WTC11 (cell line): ENCODE measurements around the gene SLC35A4. TPM values are rescaled to one million over a fixed set of nuclear protein-coding genes. Genes with fewer than 3 reads are reported as not detected.

Experiments used
- AFF4 ChIP-seq: sonication (generic); formaldehyde crosslinking; IDR thresholded peaks from 2 replicates; pipeline ENCODE4 v1.8.1; 2023; ENCODE audit warnings: mild to moderate bottlenecking, missing genetic modification reagents, borderline replicate concordance
- ATF2 ChIP-seq: sonication (generic); formaldehyde crosslinking; IDR thresholded peaks from 2 replicates; pipeline ENCODE4 v1.8.1; 2022; ENCODE audit warnings: low read depth, missing genetic modification reagents, borderline replicate concordance
- ATF3 ChIP-seq: sonication (generic); formaldehyde crosslinking; conservative IDR thresholded peaks from 2 replicates; pipeline ENCODE4 v1.8.1; 2022; ENCODE audit warnings: mild to moderate bottlenecking, missing genetic modification reagents
- EMX1 ChIP-seq: fragments of 250-450 bp; sonication (Bioruptor Pico); IDR thresholded peaks from 2 replicates; pipeline ENCODE4 v1.8.0; 2021; ENCODE audit warnings: mild to moderate bottlenecking
- ETV6 ChIP-seq: sonication (generic); formaldehyde crosslinking; IDR thresholded peaks from 2 replicates; pipeline ENCODE4 v1.8.1; 2022; ENCODE audit warnings: mild to moderate bottlenecking, missing genetic modification reagents
- HMGXB4 ChIP-seq: sonication (generic); formaldehyde crosslinking; IDR thresholded peaks from 2 replicates; pipeline ENCODE4 v1.8.1; 2023; ENCODE audit warnings: mild to moderate bottlenecking, moderate library complexity, missing genetic modification reagents
- NFATC4 ChIP-seq: fragments of 250-450 bp; sonication (Bioruptor Pico); IDR thresholded peaks from 2 replicates; pipeline ENCODE4 v1.9.0; 2021; ENCODE audit warnings: mild to moderate bottlenecking
- NFYB ChIP-seq: sonication (generic); formaldehyde crosslinking; conservative IDR thresholded peaks from 2 replicates; pipeline ENCODE4 v1.8.0; 2022; ENCODE audit warnings: low read depth, missing genetic modification reagents
- PREB ChIP-seq: sonication (generic); formaldehyde crosslinking; IDR thresholded peaks from 2 replicates; pipeline ENCODE4 v1.8.1; 2022; ENCODE audit warnings: mild to moderate bottlenecking, missing genetic modification reagents, moderate library complexity, borderline replicate concordance
- TEAD4 ChIP-seq: sonication (generic); formaldehyde crosslinking; IDR thresholded peaks from 2 replicates; pipeline ENCODE4 v1.8.0; 2022; ENCODE audit warnings: mild to moderate bottlenecking, missing genetic modification reagents
- ZNF121 ChIP-seq: sonication (generic); formaldehyde crosslinking; IDR thresholded peaks from 2 replicates; pipeline ENCODE4 v1.8.0; 2023; ENCODE audit warnings: missing genetic modification reagents
- ZNF263 ChIP-seq: sonication (generic); formaldehyde crosslinking; IDR thresholded peaks from 2 replicates; pipeline ENCODE4 v1.8.1; 2022; ENCODE audit warnings: low read depth, mild to moderate bottlenecking, moderate library complexity, missing genetic modification reagents
- ZNF396 ChIP-seq: fragments of 250-450 bp; sonication (Bioruptor Pico); IDR thresholded peaks from 2 replicates; pipeline ENCODE4 v1.8.0; 2021; ENCODE audit warnings: mild to moderate bottlenecking, moderate library complexity, borderline replicate concordance
- ZNF416 ChIP-seq: fragments of 250-450 bp; sonication (Bioruptor Pico); IDR thresholded peaks from 2 replicates; pipeline ENCODE4 v1.9.0; 2021; ENCODE audit warnings: mild to moderate bottlenecking, inconsistent platforms
- microRNA-seq: library from miRNA; unstranded; fragments of <30 nt; microRNA quantifications from one replicate; pipeline ENCODE4 v1.2.0, GENCODE V29; 2022; ENCODE audit warnings: borderline number of aligned reads
- total RNA-seq: library from RNA; stranded (reverse); gene quantifications from 3 replicates; pipeline ENCODE4 v1.2.3, GENCODE V29; 2021

SLC35A4 gene
- total RNA-seq, 1 experiment from 2014 or later: 74.7 TPM

- TF ChIP-seq AFF4: no peak
- no peak for TF ChIP-seq ZNF121
- no peak for TF ChIP-seq TEAD4 (CRISPR knock-in tag)
- no peak for TF ChIP-seq NFYB (CRISPR knock-in tag)
- no peak for TF ChIP-seq EMX1 (CRISPR knock-in tag)
- TF ChIP-seq ATF3 (CRISPR knock-in tag): no peak
- TF ChIP-seq PREB (CRISPR knock-in tag): no peak
- no peak for TF ChIP-seq ETV6
- TF ChIP-seq ZNF396: no peak
- no peak for TF ChIP-seq ZNF416 (CRISPR knock-in tag)
- TF ChIP-seq ZNF263 (CRISPR knock-in tag): no peak
- TF ChIP-seq NFATC4: no peak
- no peak for TF ChIP-seq ATF2 (CRISPR knock-in tag)
- no peak for TF ChIP-seq HMGXB4 (CRISPR knock-in tag)
Observed at GRCh38 chr5:140611020-140611521, 46.4 kb downstream of the SLC35A4 start (continued).

Small RNA genes lying within 50 kb of the gene (microRNA-seq; reads per million reads assigned to microRNA genes)
- gene MIR6831: 2.4 reads per million

Other genes starting within 250 kb of the SLC35A4 start
- gene HBEGF, start 218.2 kb upstream of the SLC35A4 start, total RNA-seq: 2.2 to 4.0 TPM (median 2.5 TPM) in 3 replicates
- gene SLC4A9, start 204.6 kb upstream of the SLC35A4 start, total RNA-seq: 0.37 to 0.76 TPM (median 0.50 TPM) in 3 replicates
- gene ANKHD1, start 163.0 kb upstream of the SLC35A4 start, total RNA-seq: 89.8 to 113 TPM (median 105 TPM) in 3 replicates
- 8.4 to 9.8 TPM (median 8.8 TPM) in 3 replicates for gene EIF4EBP3, start 17.2 kb upstream of the SLC35A4 start, total RNA-seq
- gene SRA1, start 7.4 kb upstream of the SLC35A4 start, total RNA-seq: 34.5 to 37.8 TPM (median 34.6 TPM) in 3 replicates
- 23.7 to 25.9 TPM (median 25.2 TPM) in 3 replicates for gene APBB3, start 230 bp upstream of the SLC35A4 start, total RNA-seq
- 0.27 to 0.63 TPM (median 0.53 TPM) in 3 replicates for gene CD14, start 68.3 kb downstream of the SLC35A4 start, total RNA-seq
- gene TMCO6, start 74.6 kb downstream of the SLC35A4 start, total RNA-seq: 28.7 to 32.6 TPM (median 32.2 TPM) in 3 replicates
- 74.8 to 81.5 TPM (median 77.7 TPM) in 3 replicates for gene NDUFA2, start 82.8 kb downstream of the SLC35A4 start, total RNA-seq
- 58.5 to 69.2 TPM (median 64.5 TPM) in 3 replicates for gene IK, start 83.0 kb downstream of the SLC35A4 start, total RNA-seq
- 22.1 to 25.3 TPM (median 23.5 TPM) in 3 replicates for gene WDR55, start 100.1 kb downstream of the SLC35A4 start, total RNA-seq
- gene DND1, start 108.7 kb downstream of the SLC35A4 start, total RNA-seq: 2.1 to 3.3 TPM (median 2.9 TPM) in 3 replicates
- gene HARS1, start 126.5 kb downstream of the SLC35A4 start, total RNA-seq: 51.9 to 55.6 TPM (median 52.5 TPM) in 3 replicates
- 26.8 to 28.9 TPM (median 27.7 TPM) in 3 replicates for gene HARS2, start 126.6 kb downstream of the SLC35A4 start, total RNA-seq
- 50.3 to 57.2 TPM (median 54.7 TPM) in 3 replicates for gene ZMAT2, start 135.6 kb downstream of the SLC35A4 start, total RNA-seq
- 2.2 to 2.7 TPM (median 2.4 TPM) in 3 replicates for gene PCDHA1, start 221.3 kb downstream of the SLC35A4 start, total RNA-seq
- 2.0 to 2.4 TPM (median 2.1 TPM) in 3 replicates for gene PCDHA2, start 230.0 kb downstream of the SLC35A4 start, total RNA-seq
- gene PCDHA3, start 236.2 kb downstream of the SLC35A4 start, total RNA-seq: 3.3 to 3.4 TPM (median 3.3 TPM) in 3 replicates
- 5.4 to 6.3 TPM (median 5.6 TPM) in 3 replicates for gene PCDHA4, start 242.2 kb downstream of the SLC35A4 start, total RNA-seq